GM21423 (cell line): Measurements from ENCODE around the gene MRTO4.
"Not testable (repeated sequence)": the region's sequence is repeated elsewhere in the genome, so short reads cannot be mapped to it uniquely, and the experiment has no call there.

Source experiments
- ATAC-seq: cut with Tn5 transposase; IDR thresholded peaks from one replicate; pipeline ENCODE4 v1.9.1; 2021; ENCODE audit warnings: mild to moderate bottlenecking, moderate library complexity; ENCODE audit not compliant: unreplicated experiment

MRTO4 gene

DNA sequence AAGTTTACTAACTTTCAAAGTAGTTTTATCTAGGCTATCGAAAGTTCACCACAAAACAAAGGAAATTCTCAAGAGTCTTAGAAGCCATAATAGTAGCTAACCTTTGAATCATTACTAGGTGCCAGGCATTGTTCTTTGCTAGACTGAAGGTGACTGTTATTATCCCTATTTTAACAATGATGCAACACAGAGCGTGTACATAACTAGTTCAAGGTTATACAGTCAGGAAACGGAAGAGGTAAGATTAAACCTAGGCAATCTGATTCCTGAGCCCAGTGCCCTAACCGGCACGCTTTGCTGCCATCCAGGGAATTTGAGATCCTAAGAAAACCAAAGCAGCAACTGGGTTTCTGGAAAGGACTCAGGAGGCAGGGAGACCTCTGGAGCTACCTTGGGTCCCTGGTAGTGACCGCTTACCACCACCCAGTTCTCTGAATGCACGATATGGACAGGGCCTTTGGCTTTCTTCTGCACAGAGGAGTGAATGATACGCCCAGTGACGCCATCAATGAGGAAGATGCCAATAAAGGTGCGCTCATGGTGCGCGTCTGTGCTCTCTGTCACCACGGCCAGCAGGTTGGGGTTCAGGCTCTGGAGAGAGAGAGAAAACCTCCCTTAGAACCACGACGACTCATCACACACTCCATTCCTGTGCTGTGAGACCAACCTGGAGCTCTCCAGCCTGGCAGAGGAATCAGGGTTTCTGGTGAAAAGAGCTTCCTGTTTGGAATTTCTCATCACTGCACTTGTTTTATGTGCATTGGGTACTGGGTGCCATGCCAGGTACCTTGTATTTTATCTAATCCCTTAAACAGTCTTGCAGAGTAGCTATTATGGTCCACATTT is 28.4 kb upstream of the MRTO4 start:
- no peak for ATAC-seq

DNA sequence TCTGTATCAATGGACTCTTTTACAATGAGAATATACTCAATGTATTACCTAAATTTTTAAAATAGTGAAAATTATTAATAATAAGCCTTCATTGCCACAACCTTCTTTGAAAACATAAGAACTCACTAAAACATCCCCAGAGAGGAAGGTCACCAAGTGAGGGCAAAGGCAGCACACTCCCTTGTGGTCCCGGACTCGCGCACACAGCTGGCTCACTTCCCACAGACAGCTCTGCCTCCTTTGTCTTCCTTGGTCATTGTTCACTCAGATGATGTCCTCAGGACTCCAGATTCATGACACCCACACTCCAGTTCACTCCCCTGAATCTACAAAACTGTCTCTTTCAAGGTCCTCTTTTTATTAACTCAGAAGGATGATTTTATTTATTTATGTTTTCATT is 22.4 kb upstream of the MRTO4 start:
- no peak for ATAC-seq

- no peak for ATAC-seq
Measured at GRCh38 chr1:19229828-19230325, 21.7 kb upstream of the MRTO4 start.

DNA sequence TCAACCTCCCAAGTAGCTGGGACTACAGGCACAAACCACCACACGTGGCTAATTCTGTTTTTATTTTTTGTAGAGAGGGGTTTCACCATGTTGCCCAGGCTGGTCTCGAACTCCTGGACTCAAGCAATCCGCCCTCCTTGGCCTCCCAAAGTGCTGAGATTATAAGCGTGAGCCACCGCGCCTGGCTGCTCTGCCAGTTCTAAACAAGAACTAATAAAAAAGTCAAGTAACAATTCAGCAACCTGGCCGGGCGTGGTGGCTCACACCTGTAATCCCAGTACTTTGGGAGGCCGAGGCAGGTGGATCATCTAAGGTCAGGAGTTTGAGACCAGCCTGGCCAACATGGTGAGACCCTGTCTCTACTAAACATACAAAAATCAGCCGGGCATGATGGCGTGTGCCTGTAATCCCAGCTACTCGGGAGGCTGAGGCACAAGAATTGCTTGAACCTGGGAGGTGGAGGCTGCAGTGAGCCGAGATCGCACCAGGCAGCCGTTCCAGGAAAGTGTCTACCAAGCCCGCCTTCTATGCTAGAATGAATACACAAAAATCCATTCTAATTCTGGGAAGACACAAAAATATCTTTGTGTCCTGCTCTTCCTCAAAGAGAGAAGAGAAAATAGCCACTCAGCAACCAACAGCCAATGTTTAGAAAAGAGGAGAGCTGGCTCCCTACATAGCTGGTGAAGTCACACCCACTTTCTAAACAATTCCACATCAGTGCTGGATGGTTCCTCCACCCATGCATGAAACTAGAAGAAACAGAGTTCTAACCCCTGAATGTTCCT is 19.7 kb upstream of the MRTO4 start:
- ATAC-seq = not testable (repeated sequence)

DNA sequence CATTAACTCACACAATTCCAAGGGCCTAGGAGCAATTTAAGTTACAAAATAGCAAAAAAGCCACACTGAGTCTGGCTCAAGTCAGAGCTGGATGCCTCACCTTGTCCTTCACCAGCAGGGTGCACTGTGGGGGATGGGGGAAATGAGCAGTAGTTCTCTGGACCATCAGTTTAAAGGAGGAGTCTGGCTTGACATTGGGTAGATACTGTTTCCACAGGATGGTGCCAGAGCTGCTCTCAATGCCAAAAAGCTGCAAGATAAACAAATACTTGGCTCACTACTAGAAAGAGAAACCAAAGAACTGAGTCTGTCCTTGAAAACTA is 19.1 kb upstream of the MRTO4 start:
- ATAC-seq = no peak

- no peak for ATAC-seq
Measured at GRCh38 chr1:19234224-19234623, 17.4 kb upstream of the MRTO4 start.

GRCh38 chr1:19239876-19240275 is 11.7 kb upstream of the MRTO4 start:
- ATAC-seq = no peak

GRCh38 chr1:19240673-19241538 is 10.7 kb upstream of the MRTO4 start:
- no peak for ATAC-seq

DNA sequence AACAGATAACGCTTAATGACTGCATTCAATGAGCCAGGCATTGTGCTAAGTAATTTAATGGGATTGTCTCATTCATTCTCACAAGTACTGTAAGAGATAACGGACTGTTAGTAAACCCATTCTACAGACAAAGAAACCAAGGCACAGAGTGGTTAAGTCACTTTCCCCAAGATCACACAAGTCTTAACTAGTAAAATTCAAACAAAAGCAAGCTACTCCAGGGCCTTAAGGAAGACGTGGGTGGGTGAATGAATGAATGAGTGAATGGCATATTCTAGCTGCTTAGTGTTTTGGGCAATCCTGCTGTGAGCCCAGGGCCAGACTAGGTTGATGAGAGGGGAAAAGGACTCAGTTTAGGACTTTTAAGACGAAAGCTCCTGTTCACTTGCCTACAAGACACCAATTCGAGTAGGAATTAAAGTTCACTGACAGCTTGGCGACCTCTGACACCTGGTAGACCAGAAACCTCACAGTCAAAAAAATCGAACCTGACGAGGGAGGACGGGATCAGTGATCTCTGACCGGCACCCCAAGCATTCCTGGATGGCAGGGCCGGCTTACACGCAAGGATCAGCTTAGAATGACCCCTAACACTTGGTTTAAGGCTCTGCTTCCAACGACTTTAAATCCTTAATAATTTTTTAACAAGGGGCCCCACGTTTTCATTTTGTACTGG is 838 bp upstream of the MRTO4 start:
- no peak for ATAC-seq

DNA sequence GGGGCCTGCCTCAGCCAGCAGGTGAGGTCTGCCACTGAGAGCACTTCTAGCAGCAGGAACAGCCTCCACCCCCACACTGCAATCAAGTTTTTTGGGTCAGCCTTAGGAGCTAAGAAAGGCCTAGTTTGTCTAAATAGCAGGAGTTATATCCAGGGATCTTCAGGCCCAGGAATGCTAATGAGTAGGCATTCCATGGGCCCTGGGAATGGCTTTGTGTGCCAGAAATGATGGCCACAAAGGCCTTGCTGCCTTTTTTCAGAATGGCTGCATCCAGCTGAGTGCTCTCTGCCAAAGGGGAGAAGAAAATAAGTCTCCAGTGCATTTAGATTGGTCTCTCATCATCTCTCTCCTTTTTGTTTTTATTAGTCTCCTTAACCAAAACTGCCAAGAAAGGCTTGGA is 2.8 kb downstream of the MRTO4 start:
- ATAC-seq = no peak

GRCh38 chr1:19255288-19255687 is 3.7 kb downstream of the MRTO4 start:
- ATAC-seq = no peak

GRCh38 chr1:19256301-19256700 is 4.7 kb downstream of the MRTO4 start:
- not testable (repeated sequence) for ATAC-seq

DNA sequence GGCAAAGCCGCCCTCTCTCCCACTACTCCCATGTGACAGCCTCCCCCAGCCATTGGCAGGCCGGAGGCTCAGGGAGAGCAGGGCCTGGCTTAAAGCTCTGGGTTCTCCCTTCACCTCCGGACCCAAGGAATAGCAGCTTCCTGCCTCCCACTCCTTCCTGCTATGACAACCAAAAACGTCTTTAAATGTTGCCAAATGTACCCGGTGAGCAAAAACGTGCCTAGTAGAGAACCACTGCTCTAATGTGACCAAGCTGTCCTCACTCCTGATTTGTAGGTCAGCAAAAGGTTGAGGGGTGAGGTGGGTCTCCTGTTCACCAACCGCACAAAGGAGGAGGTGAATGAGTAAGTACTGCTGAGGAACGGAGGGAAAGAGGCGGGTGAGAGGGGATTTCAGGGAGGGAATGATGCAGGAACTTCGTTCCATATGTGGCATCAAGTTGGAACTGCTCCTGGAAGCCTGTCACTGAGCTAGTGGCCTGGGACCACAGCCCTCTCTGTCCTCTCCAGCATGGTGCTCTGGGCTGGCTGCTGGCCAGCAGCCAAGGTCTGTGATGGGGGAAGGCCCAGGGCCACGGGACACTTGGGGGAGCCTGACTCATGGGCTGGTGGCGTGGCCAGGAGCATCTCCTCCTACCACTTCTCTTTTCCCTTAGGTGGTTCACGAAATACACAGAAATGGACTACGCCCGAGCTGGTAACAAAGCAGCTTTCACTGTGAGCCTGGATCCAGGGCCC is 5.7 kb downstream of the MRTO4 start:
- ATAC-seq = no peak

- ATAC-seq = no peak
Measured at GRCh38 chr1:19258353-19258752, 6.7 kb downstream of the MRTO4 start.

DNA sequence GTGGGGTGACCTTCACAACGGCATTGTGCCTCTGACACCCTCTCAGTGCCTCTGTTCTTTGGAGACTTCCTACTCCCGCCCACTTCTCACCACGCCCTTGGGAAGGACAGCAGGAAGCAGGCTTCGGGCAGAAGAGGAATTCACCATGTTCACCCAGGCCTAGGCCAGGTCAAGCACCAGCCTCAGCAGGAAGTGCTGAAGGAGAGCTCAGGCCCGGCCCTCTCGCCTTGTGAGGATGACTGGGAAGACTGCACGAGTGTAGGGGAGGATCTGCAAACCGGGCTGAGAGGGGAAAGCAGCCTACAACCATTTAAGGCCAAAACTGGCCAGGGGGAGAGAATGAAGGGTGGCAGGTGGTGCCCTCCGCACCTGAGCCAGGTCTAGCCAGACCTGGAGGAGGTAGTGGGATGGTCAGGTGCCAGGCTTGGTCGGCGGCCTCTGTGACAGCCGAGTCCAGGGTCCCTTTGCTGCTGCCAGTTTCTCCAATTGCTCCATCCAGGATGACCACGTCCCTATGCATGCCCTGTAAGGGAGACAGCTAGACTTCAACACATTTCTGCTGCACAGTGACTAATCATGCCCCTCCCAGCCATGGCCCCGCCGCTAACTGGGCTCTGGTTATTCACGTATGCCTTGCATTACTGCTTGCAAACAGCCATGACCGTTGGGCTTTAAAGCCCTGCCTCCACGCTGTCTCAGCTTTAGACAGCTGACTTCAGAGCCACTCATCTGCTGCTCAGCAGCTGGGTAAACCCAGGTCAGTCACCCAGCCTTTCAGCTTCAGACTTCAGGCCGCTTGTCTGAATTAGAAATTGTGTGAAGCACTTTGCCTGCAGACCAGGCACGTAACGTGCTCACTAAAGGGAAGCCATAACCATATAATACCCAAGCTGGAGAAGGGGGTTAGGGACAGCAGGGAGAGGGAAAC is 8.9 kb downstream of the MRTO4 start:
- ATAC-seq = no peak

DNA sequence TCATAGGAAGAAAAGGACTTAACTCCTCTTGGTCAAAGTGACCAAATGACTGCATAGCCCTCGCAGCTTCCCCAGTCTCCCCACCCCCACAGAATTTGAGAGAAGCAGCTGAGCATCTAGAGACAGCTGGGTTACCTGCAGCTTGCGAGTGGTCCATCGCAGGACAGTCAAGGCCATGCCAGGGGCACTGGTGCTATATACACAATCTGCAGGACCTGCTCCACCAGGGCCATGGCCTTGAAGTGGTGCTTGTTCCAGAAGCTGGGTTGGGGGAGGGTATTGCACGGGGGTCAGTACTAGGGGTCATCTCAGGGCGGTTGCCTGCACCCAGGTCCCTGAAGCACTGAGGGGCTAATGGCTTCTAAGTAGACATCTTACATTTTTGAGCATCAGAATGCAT is 10.4 kb downstream of the MRTO4 start:
- ATAC-seq = no peak

- ATAC-seq = no peak
Measured at GRCh38 chr1:19262744-19263143, 11.1 kb downstream of the MRTO4 start.

- no peak for ATAC-seq
Measured at GRCh38 chr1:19268445-19268844, 16.8 kb downstream of the MRTO4 start.
